Ishikawa (cell line): Measurements from ENCODE around the gene EPHB1.
A peak's percentile ranks its signal among the peaks of the same experiment; 100 is the strongest.

ENCODE experiments used
- CEBPB ChIP-seq: IDR thresholded peaks from 2 replicates; pipeline ENCODE4 v1.6.1; 2012
- CREB1 ChIP-seq: IDR thresholded peaks from 2 replicates; pipeline ENCODE4 v1.6.1; 2012; ENCODE audit warnings: low read depth
- EGR1 ChIP-seq: IDR thresholded peaks from 2 replicates; pipeline ENCODE4 v1.6.1; 2012
- EP300 ChIP-seq: IDR thresholded peaks from 2 replicates; pipeline ENCODE4 v1.6.1; 2012; ENCODE audit warnings: borderline replicate concordance
- FOXM1 ChIP-seq: IDR thresholded peaks from 2 replicates; pipeline ENCODE4 v1.6.1; 2012; ENCODE audit warnings: low read depth, borderline replicate concordance
- MAX ChIP-seq: IDR thresholded peaks from 2 replicates; pipeline ENCODE4 v1.6.1; 2012
- NFIC ChIP-seq: IDR thresholded peaks from 2 replicates; pipeline ENCODE4 v1.6.1; 2012
- RAD21 ChIP-seq: IDR thresholded peaks from 2 replicates; pipeline ENCODE4 v1.6.1; 2012; ENCODE audit warnings: low read depth
- REST ChIP-seq: IDR thresholded peaks from 2 replicates; pipeline ENCODE4 v1.6.1; 2012; ENCODE audit warnings: low read depth, mild to moderate bottlenecking
- TAF1 ChIP-seq: IDR thresholded peaks from 2 replicates; pipeline ENCODE4 v1.6.1; 2012; ENCODE audit warnings: low read depth, mild to moderate bottlenecking
- TCF12 ChIP-seq: IDR thresholded peaks from 2 replicates; pipeline ENCODE4 v1.6.1; 2012; ENCODE audit warnings: low read depth
- TEAD4 ChIP-seq: IDR thresholded peaks from 2 replicates; pipeline ENCODE4 v1.6.1; 2012
- YY1 ChIP-seq: IDR thresholded peaks from 2 replicates; pipeline ENCODE4 v1.6.1; 2012; ENCODE audit warnings: low read depth
- ZBTB7A ChIP-seq: IDR thresholded peaks from 2 replicates; pipeline ENCODE4 v1.6.1; 2012; ENCODE audit warnings: low read depth
- TF ChIP-seq, protein P1 (sequence below): IDR thresholded peaks from 2 replicates; pipeline ENCODE4 v1.6.1; 2012

The EPHB1 gene

GRCh38 chr3:134752761-134753461 lies 42.1 kb upstream of the EPHB1 start:
- no peak for TF ChIP-seq REST
- no peak for TF ChIP-seq CREB1
- TF ChIP-seq MAX: no peak
- no peak for TF ChIP-seq YY1

- TF ChIP-seq TEAD4: no peak
- TF ChIP-seq NFIC: no peak
- TF ChIP-seq FOXM1: no peak
- no peak for TF ChIP-seq EP300
- TF ChIP-seq CEBPB: no peak
- TF ChIP-seq MAX: no peak
- TF ChIP-seq REST: no peak
- TF ChIP-seq, protein P1, sequence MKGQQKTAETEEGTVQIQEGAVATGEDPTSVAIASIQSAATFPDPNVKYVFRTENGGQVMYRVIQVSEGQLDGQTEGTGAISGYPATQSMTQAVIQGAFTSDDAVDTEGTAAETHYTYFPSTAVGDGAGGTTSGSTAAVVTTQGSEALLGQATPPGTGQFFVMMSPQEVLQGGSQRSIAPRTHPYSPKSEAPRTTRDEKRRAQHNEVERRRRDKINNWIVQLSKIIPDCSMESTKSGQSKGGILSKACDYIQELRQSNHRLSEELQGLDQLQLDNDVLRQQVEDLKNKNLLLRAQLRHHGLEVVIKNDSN: no peak
- no peak for TF ChIP-seq EGR1
- TF ChIP-seq RAD21: no peak
- TF ChIP-seq ZBTB7A: no peak
- TF ChIP-seq YY1: no peak
- TF ChIP-seq TCF12: no peak
- no peak for TF ChIP-seq CREB1
- no peak for TF ChIP-seq TAF1
These were observed 40.9 kb upstream of the EPHB1 start for GRCh38 chr3:134753999-134754742.

DNA sequence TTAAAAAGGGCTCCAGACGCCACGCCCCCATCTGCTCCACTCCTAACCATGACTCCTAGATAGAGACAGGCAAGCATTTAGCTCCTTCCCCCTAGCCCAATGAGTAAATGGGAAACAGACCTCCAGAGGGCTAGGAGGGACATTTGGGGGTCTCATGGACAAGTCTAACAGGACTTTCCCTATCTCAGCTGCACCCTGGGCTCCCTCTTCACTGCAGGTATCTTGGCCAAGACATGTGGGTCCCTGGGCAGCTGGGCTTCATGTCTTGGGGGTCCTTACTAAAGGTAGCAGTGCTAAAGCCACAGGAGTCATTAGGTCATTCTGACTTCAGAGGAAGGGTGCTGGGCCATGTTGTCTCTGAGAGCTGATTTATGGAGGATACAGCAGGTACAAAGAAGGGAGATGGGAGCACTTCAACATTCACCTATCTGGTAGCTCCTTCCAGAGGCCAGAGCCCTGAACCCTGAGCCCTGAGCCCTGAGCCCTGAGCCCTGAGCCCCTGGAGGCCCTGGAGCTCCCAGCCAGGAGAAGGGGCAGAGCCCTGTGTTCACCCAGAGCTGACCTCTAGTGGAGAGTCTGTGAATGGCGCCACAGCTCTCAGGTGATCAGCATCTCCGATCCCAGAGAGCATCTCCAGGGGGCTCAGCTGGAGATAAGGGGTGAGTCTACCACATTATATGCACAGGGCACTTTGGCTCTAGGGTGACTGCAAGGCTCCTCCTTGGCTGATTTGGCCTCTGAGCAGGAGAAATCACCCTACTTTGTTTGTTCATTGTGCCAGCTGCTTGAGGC lies 40.1 kb upstream of the EPHB1 start:
- peak; percentile 45 for TF ChIP-seq RAD21
- no peak for TF ChIP-seq TCF12

- TF ChIP-seq RAD21: no peak
- TF ChIP-seq, protein P1: no peak
- no peak for TF ChIP-seq REST
- TF ChIP-seq CREB1: no peak
- TF ChIP-seq MAX: no peak
- no peak for TF ChIP-seq TAF1
- no peak for TF ChIP-seq ZBTB7A
- TF ChIP-seq TEAD4: no peak
- TF ChIP-seq EP300: no peak
- no peak for TF ChIP-seq EGR1
- TF ChIP-seq TCF12: no peak
- TF ChIP-seq CEBPB: no peak
- TF ChIP-seq FOXM1: no peak
- TF ChIP-seq NFIC: no peak
- no peak for TF ChIP-seq YY1
These were observed 39.2 kb upstream of the EPHB1 start for GRCh38 chr3:134755821-134756220.
